HepG2 (cell line): ENCODE results near the gene TMEM79. TPM values are rescaled to one million over a fixed set of nuclear protein-coding genes. Genes with fewer than 3 reads are reported as not detected.

ENCODE experiments used
- FOXC1 ChIP-seq: sonication (generic); formaldehyde crosslinking; IDR thresholded peaks from 2 replicates; pipeline ENCODE4 v1.8.0; 2022; ENCODE audit warnings: mild to moderate bottlenecking, missing genetic modification reagents, borderline replicate concordance
- FOXK2 ChIP-seq: fragments of 450-650 bp; IDR thresholded peaks from 2 replicates; pipeline ENCODE4 v1.6.1; 2016
- GATAD2A ChIP-seq: IDR thresholded peaks from 2 replicates; pipeline ENCODE4 v1.6.1; 2016
- HOXD1 ChIP-seq: sonication (generic); formaldehyde crosslinking; IDR thresholded peaks from 2 replicates; pipeline ENCODE4 v1.5.0; 2020; ENCODE audit warnings: missing genetic modification reagents
- JUND ChIP-seq: sonication (generic); formaldehyde crosslinking; IDR thresholded peaks from 2 replicates; pipeline ENCODE4 v1.8.0; 2022; ENCODE audit warnings: mild to moderate bottlenecking, missing genetic modification reagents
- KLF12 ChIP-seq: sonication (generic); formaldehyde crosslinking; IDR thresholded peaks from 2 replicates; pipeline ENCODE4 v1.4.0; 2020; ENCODE audit warnings: missing genetic modification reagents, borderline replicate concordance
- KLF16 ChIP-seq, 2 experiments: sonication (generic) in 1 of 2; formaldehyde crosslinking in 1 of 2; IDR thresholded peaks; 2 replicates each; pipeline versions ENCODE4 v1.6.1 to v1.8.0; 2016 to 2023; ENCODE audit warnings: missing genetic modification reagents in 2 of 2, missing compliant biosample characterization in 1 of 2
- MBD4 ChIP-seq: IDR thresholded peaks from 2 replicates; pipeline ENCODE4 v1.6.1; 2012; ENCODE audit warnings: low read length, inconsistent platforms, borderline replicate concordance
- NBN ChIP-seq: fragments of 450-650 bp; conservative IDR thresholded peaks from 2 replicates; pipeline ENCODE4 v1.6.1; 2017
- NFYB ChIP-seq: sonication (generic); formaldehyde crosslinking; IDR thresholded peaks from 2 replicates; pipeline ENCODE4 v1.4.0; 2020; ENCODE audit warnings: missing genetic modification reagents
- RXRB ChIP-seq: IDR thresholded peaks from 2 replicates; pipeline ENCODE4 v1.6.1; 2016; ENCODE audit warnings: borderline replicate concordance, missing genetic modification reagents, missing compliant biosample characterization
- YY1 ChIP-seq: IDR thresholded peaks from 2 replicates; pipeline ENCODE4 v1.6.1; 2011; ENCODE audit warnings: low read length, low read depth, moderate library complexity, mild to moderate bottlenecking; ENCODE audit not compliant: insufficient read depth, insufficient replicate concordance
- ZBTB43 ChIP-seq: sonication (generic); formaldehyde crosslinking; conservative IDR thresholded peaks from 2 replicates; pipeline ENCODE4 v1.4.0; 2020; ENCODE audit warnings: missing genetic modification reagents
- ZBTB7B ChIP-seq: sonication (generic); formaldehyde crosslinking; IDR thresholded peaks from 2 replicates; pipeline ENCODE4 v1.4.0; 2020; ENCODE audit warnings: missing genetic modification reagents
- ZC3H4 ChIP-seq: sonication (generic); formaldehyde crosslinking; IDR thresholded peaks from 2 replicates; pipeline ENCODE4 v1.4.0; 2020; ENCODE audit warnings: missing genetic modification reagents, borderline replicate concordance
- ZFP1 ChIP-seq: IDR thresholded peaks from 2 replicates; pipeline ENCODE4 v1.6.1; 2016
- ZFP37 ChIP-seq: sonication (generic); formaldehyde crosslinking; IDR thresholded peaks from 2 replicates; pipeline ENCODE4 v1.4.0; 2020; ENCODE audit warnings: missing genetic modification reagents, borderline replicate concordance
- ZKSCAN8 ChIP-seq: IDR thresholded peaks from 2 replicates; pipeline ENCODE4 v1.6.1; 2016; ENCODE audit warnings: borderline replicate concordance, missing genetic modification reagents, missing compliant biosample characterization
- ZNF24 ChIP-seq: fragments of 450-650 bp; IDR thresholded peaks from 2 replicates; pipeline ENCODE4 v1.6.1; 2017; ENCODE audit warnings: antibody characterized with exemption, mild to moderate bottlenecking
- ZNF276 ChIP-seq: sonication (generic); formaldehyde crosslinking; IDR thresholded peaks from 2 replicates; pipeline ENCODE4 v1.4.0; 2020; ENCODE audit warnings: mild to moderate bottlenecking, low read depth, missing genetic modification reagents
- ZNF501 ChIP-seq: sonication (generic); formaldehyde crosslinking; IDR thresholded peaks from 2 replicates; pipeline ENCODE4 v1.5.1; 2020; ENCODE audit warnings: mild to moderate bottlenecking, moderate library complexity, missing genetic modification reagents
- ZNF616 ChIP-seq: sonication (generic); formaldehyde crosslinking; IDR thresholded peaks from 2 replicates; pipeline ENCODE4 v1.5.0; 2020; ENCODE audit warnings: low read depth, mild to moderate bottlenecking, missing genetic modification reagents
- ZSCAN22 ChIP-seq: sonication (generic); formaldehyde crosslinking; IDR thresholded peaks from 2 replicates; pipeline ENCODE4 v1.4.0; 2020; ENCODE audit warnings: mild to moderate bottlenecking, missing genetic modification reagents
- polyA plus RNA-seq, 8 experiments: library from polyadenylated mRNA; depleted of rRNA in 3 of 8; stranded (reverse) in 7 of 8; unstranded in 1 of 8; fragments of >200 nt; fragmentation: Illumina TruSeq in 4 of 8; extraction: Trizol in 4 of 8; gene quantifications; 2 replicates each; pipeline versions ENCODE4 v1.2.1 to v1.2.3, GENCODE V29; 2011 to 2016; ENCODE audit warnings: low read depth in 4 of 8, missing spikeins in 1 of 8, mixed read lengths in 1 of 8; ENCODE audit not compliant: insufficient read depth in 1 of 8
- total RNA-seq, 5 experiments: library from RNA; depleted of rRNA; stranded (reverse); fragments of >200 nt; fragmentation: Illumina TruSeq; extraction: Trizol; gene quantifications; 2 replicates each; pipeline ENCODE4 v1.2.3, GENCODE V29; 2016; ENCODE audit warnings: low read depth in 1 of 5
- TF ChIP-seq, protein P1 (sequence below): sonication (generic); formaldehyde crosslinking; IDR thresholded peaks from 2 replicates; pipeline ENCODE4 v1.4.0; 2020; ENCODE audit warnings: mild to moderate bottlenecking, missing genetic modification reagents, borderline replicate concordance

TMEM79 gene
- total and polyA plus RNA-seq, 2 of the 13 experiments (the other 11 are each of a cell fraction or from before 2014, with no cell fraction given): 1.2 to 1.9 TPM

DNA sequence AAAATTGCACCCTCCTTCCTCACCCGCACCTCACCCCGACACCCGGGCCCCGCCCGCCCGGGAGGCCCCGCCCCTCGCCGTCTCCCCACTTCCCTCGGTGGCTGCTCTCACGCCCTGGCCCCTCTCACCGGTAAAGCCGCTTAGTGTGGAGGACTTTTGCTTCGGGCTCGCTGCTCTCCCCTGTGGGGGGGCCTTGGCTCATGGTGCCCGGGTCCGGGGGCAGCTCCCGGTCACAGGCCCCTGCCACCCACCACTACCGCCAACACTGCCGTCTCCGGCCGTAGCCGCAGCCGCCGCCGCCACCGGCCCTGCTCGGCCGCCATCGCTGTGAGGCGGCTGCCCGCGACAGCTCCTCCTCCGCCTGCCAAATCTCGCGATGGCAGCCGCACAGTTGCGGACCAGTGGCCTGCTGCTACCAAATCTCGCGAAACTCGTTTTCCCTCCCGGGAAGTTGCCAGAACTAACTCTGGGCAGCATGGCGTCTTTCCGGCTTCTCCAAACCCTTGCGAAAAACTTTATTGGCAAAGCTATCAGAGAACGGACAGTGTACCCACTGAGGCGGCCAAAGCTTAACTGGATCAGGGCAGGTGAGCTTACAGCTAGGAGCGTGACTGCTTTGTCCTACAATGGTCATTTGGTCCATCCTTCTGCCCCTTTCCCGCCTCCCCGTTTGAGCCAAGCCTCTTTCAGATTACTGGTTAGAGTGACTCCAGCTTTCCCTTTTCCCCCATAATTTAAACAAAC lies 1.5 kb upstream of the TMEM79 start, which contains the start of gene SMG5 (continued):
- TF ChIP-seq, protein P1, sequence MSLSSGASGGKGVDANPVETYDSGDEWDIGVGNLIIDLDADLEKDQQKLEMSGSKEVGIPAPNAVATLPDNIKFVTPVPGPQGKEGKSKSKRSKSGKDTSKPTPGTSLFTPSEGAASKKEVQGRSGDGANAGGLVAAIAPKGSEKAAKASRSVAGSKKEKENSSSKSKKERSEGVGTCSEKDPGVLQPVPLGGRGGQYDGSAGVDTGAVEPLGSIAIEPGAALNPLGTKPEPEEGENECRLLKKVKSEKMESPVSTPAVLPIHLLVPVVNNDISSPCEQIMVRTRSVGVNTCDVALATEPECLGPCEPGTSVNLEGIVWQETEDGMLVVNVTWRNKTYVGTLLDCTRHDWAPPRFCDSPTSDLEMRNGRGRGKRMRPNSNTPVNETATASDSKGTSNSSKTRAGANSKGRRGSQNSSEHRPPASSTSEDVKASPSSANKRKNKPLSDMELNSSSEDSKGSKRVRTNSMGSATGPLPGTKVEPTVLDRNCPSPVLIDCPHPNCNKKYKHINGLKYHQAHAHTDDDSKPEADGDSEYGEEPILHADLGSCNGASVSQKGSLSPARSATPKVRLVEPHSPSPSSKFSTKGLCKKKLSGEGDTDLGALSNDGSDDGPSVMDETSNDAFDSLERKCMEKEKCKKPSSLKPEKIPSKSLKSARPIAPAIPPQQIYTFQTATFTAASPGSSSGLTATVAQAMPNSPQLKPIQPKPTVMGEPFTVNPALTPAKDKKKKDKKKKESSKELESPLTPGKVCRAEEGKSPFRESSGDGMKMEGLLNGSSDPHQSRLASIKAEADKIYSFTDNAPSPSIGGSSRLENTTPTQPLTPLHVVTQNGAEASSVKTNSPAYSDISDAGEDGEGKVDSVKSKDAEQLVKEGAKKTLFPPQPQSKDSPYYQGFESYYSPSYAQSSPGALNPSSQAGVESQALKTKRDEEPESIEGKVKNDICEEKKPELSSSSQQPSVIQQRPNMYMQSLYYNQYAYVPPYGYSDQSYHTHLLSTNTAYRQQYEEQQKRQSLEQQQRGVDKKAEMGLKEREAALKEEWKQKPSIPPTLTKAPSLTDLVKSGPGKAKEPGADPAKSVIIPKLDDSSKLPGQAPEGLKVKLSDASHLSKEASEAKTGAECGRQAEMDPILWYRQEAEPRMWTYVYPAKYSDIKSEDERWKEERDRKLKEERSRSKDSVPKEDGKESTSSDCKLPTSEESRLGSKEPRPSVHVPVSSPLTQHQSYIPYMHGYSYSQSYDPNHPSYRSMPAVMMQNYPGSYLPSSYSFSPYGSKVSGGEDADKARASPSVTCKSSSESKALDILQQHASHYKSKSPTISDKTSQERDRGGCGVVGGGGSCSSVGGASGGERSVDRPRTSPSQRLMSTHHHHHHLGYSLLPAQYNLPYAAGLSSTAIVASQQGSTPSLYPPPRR (CRISPR knock-in tag): 0 out of 2 replicates have a peak, but pooled peaks have one; percentile 34
- no peak for TF ChIP-seq ZNF24
- TF ChIP-seq GATAD2A (CRISPR knock-in tag): peak; percentile 82
- TF ChIP-seq ZSCAN22: peak; percentile 32; the same call in 1 of the 2 replicates
- peak; percentile 81 for TF ChIP-seq ZFP1 (CRISPR knock-in tag)
- TF ChIP-seq ZC3H4 (CRISPR knock-in tag): no peak
- peak; percentile 90; the same call in 1 of the 2 replicates for TF ChIP-seq KLF12 (CRISPR knock-in tag)
- TF ChIP-seq NFYB (CRISPR knock-in tag): peak; percentile 73
- TF ChIP-seq ZNF616: 0 out of 2 replicates have a peak, but pooled peaks have one; percentile 47
- TF ChIP-seq YY1: peak; percentile 98
- peak; percentile 98 for TF ChIP-seq ZNF501
- peak; percentile 93; the same call in 1 of the 2 replicates for TF ChIP-seq ZKSCAN8 (CRISPR knock-in tag)
- peak in 1 of 2 experiments; percentile 94; a peak in 2 of 4 replicates for TF ChIP-seq KLF16 (CRISPR knock-in tag; IDR thresholded peaks at IDR 0.05)
- TF ChIP-seq FOXK2: no peak
- TF ChIP-seq MBD4: no peak
- TF ChIP-seq ZNF276 (CRISPR knock-in tag): 0 out of 2 replicates have a peak, but pooled peaks have one; percentile 60
- TF ChIP-seq HOXD1 (CRISPR knock-in tag): no peak
- 0 out of 2 replicates have a peak, but pooled peaks have one; percentile 33 for TF ChIP-seq ZFP37 (CRISPR knock-in tag)
- no peak for TF ChIP-seq ZBTB43
- peak; percentile 71; the same call in 1 of the 2 replicates for TF ChIP-seq FOXC1 (CRISPR knock-in tag)
- no peak for TF ChIP-seq JUND (CRISPR knock-in tag)
- no peak for TF ChIP-seq NBN
- peak; percentile 64; the same call in 1 of the 2 replicates for TF ChIP-seq ZBTB7B
- peak; percentile 63; the same call in 1 of the 2 replicates for TF ChIP-seq RXRB
